ENCODE measurements around the gene DPP8. TPM values are rescaled to one million over a fixed set of nuclear protein-coding genes. Genes with fewer than 3 reads are reported as not detected.

The DPP8 gene
- total RNA-seq, 1 experiment from 2014 or later = 22.9 TPM

- Histone ChIP-seq H3K4me3 (ENCODE audit: low read depth, low read length) (no peak overlapping the region), H3K9me3 (no peaks in the 10 kb centered on the region), H3K4me1 (peaks cover 4% of the 10 kb centered on the region; the same call in 1 of the 2 replicates), H3K36me3 (ENCODE audit: control insufficient read depth, insufficient read depth, low read length) (no peaks in the 10 kb centered on the region), H3K27me3 (replicated peaks; ENCODE audit: control insufficient read depth, insufficient read depth, low read length) (no peaks in the 10 kb centered on the region)
- intact Hi-C loops (cut with micrococcal nuclease; ENCODE audit: unreplicated experiment) = no loop called here
- Mint-ChIP-seq H3K27me3 (ENCODE audit: insufficient read depth, unreplicated experiment) (no peaks in the 10 kb centered on the region), H3K27ac (ENCODE audit: unreplicated experiment) (no peak overlapping the region), H3K4me3 (ENCODE audit: unreplicated experiment) (no peak overlapping the region), H3K36me3 (ENCODE audit: insufficient read depth, unreplicated experiment) (peaks cover 6% of the 10 kb centered on the region), H3K9me3 (ENCODE audit: unreplicated experiment) (no peaks in the 10 kb centered on the region), H3K4me1 (ENCODE audit: low read depth, unreplicated experiment) (peaks cover 6% of the 10 kb centered on the region)
- POLR2A ChIA-PET = no interaction called here
- CTCF ChIA-PET = interaction anchor here (0.6 kb wide), 1 partner anchor 188 kb away, joined by 3 read pairs; no protein-coding TSS in a partner anchor
- no peak for DNase-seq
- TF ChIP-seq CTCF (IDR thresholded peaks at IDR 0.05; ENCODE audit: insufficient read depth in 1 of 2, low read depth in 1 of 2, low read length in 1 of 2, severe bottlenecking in 1 of 2, unreplicated experiment in 1 of 2) = no peak
- BruUV-seq (replicated peaks) = no TSS peak
Measured at GRCh38 chr15:65525622-65526021, 8.1 kb upstream of the DPP8 start.

GRCh38 chr15:65524226-65524625 is 6.7 kb upstream of the DPP8 start:
- ChIA-PET POLR2A (interaction anchor here (0.6 kb wide), 2 partner anchors 25 to 1408 kb away, joined by 3 to 5 read pairs; no protein-coding TSS in a partner anchor), CTCF (no interaction called here)
- no peak overlapping the region for H3K4me3 ChIP-seq (ENCODE audit: low read depth, low read length)
- Mint-ChIP-seq H3K9me3 (ENCODE audit: unreplicated experiment) (no peaks in the 10 kb centered on the region), H3K27me3 (ENCODE audit: insufficient read depth, unreplicated experiment) (no peaks in the 10 kb centered on the region), H3K36me3 (ENCODE audit: insufficient read depth, unreplicated experiment) (no peaks in the 10 kb centered on the region), H3K4me1 (ENCODE audit: low read depth, unreplicated experiment) (no peaks in the 10 kb centered on the region), H3K4me3 (ENCODE audit: unreplicated experiment) (no peak overlapping the region), H3K27ac (ENCODE audit: unreplicated experiment) (no peak overlapping the region)
- no peaks in the 10 kb centered on the region for H3K36me3 ChIP-seq (ENCODE audit: control insufficient read depth, insufficient read depth, low read length)
- DNase-seq = no peak
- no peak for TF ChIP-seq CTCF (IDR thresholded peaks at IDR 0.05; ENCODE audit: insufficient read depth in 1 of 2, low read depth in 1 of 2, low read length in 1 of 2, severe bottlenecking in 1 of 2, unreplicated experiment in 1 of 2)
- no peaks in the 10 kb centered on the region for H3K27me3 ChIP-seq (replicated peaks; ENCODE audit: control insufficient read depth, insufficient read depth, low read length)
- peaks cover 4% of the 10 kb centered on the region; the same call in 1 of the 2 replicates for H3K4me1 ChIP-seq
- BruUV-seq (replicated peaks) = no TSS peak
- H3K9me3 ChIP-seq = no peaks in the 10 kb centered on the region
- intact Hi-C loops (cut with micrococcal nuclease; ENCODE audit: unreplicated experiment) = no loop called here

- H3K4me3 ChIP-seq (ENCODE audit: low read depth, low read length) = no peak overlapping the region
- H3K36me3 Mint-ChIP-seq (ENCODE audit: insufficient read depth, unreplicated experiment) = no peaks in the 10 kb centered on the region
- no peak overlapping the region for H3K4me3 Mint-ChIP-seq (ENCODE audit: unreplicated experiment)
- no peak for DNase-seq
- POLR2A ChIA-PET = no interaction called here
- no peaks in the 10 kb centered on the region for H3K36me3 ChIP-seq (ENCODE audit: control insufficient read depth, insufficient read depth, low read length)
- no peaks in the 10 kb centered on the region for H3K27me3 Mint-ChIP-seq (ENCODE audit: insufficient read depth, unreplicated experiment)
- no peaks in the 10 kb centered on the region for H3K27me3 ChIP-seq (replicated peaks; ENCODE audit: control insufficient read depth, insufficient read depth, low read length)
- intact Hi-C loops (cut with micrococcal nuclease; ENCODE audit: unreplicated experiment) = no loop called here
- H3K4me1 Mint-ChIP-seq (ENCODE audit: low read depth, unreplicated experiment) = no peaks in the 10 kb centered on the region
- no peaks in the 10 kb centered on the region for H3K9me3 ChIP-seq
- no peaks in the 10 kb centered on the region for H3K9me3 Mint-ChIP-seq (ENCODE audit: unreplicated experiment)
- no TSS peak for BruUV-seq (replicated peaks)
- H3K27ac Mint-ChIP-seq (ENCODE audit: unreplicated experiment) = no peak overlapping the region
- no peak for TF ChIP-seq CTCF (IDR thresholded peaks at IDR 0.05; ENCODE audit: insufficient read depth in 1 of 2, low read depth in 1 of 2, low read length in 1 of 2, severe bottlenecking in 1 of 2, unreplicated experiment in 1 of 2)
- CTCF ChIA-PET = no interaction called here
- H3K4me1 ChIP-seq = peaks cover 4% of the 10 kb centered on the region; the same call in 1 of the 2 replicates
Measured at GRCh38 chr15:65521350-65521749, 3.9 kb upstream of the DPP8 start.
